HS-27A (cell line): ENCODE results near the gene FMOD.
"Not testable (repeated sequence)": the region's sequence is repeated elsewhere in the genome, so short reads cannot be mapped to it uniquely, and the experiment has no call there.

Experiments used
- DNase-seq: peaks from one replicate; pipeline ENCODE4 v3.0.0-alpha.2; 2012; ENCODE audit warnings: low read depth, missing footprints

FMOD gene

DNA sequence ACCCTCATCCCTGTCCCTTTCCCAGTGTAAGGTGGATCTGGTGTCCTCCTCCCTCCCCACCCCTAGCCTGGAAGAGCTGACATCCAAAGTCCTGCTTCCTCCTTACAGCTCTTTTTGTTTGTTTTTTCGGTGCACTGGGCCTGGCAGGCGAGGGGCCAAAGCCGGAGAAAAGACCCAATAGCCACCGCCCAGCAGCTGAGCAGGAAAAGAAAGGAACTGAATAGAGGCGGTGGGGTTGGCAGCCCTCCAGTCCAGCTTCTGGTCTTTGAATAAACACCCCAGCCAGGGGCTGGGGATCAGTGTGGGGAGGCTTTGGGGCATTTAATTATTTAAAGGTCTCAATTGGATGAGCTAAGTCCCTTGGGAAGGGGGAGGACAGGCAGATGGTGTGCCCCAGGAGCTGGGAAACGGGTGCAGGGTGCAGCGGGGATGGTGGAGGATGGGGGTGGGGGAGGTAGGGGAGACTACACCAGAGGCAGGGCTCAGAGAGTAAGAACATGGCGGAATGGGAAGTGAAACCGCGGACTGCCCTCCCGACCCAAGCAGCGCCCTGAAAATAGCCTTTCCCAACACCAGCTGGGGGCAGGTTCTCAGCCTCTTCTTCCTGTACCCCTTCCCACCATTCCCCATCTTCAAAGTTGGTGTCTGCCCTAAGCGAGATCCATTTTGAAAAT, 25.4 kb downstream of the FMOD start:
- no peak for DNase-seq

DNA sequence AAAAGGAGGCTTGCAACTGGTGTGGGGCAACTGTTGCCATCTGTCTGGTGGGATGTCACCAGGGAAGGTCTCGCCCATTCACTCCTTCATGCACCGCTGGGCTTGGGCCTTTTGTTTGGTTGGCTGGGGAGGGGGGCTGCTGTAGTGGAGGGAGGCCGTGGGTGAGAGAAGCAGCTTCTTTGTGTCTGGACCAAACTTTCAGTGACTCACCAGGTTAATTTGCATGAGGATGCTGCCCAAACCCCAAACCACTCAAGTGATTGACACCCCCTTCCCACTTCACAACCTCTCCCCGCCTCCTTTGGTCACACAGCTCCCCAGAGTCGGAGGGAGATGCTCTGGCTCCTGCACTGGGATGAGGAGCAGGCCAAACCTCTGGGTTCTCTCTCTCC, 25.9 kb downstream of the FMOD start:
- DNase-seq = no peak

- DNase-seq = no peak
Observed at GRCh38 chr1:203324105-203325025, 26.6 kb downstream of the FMOD start.

DNA sequence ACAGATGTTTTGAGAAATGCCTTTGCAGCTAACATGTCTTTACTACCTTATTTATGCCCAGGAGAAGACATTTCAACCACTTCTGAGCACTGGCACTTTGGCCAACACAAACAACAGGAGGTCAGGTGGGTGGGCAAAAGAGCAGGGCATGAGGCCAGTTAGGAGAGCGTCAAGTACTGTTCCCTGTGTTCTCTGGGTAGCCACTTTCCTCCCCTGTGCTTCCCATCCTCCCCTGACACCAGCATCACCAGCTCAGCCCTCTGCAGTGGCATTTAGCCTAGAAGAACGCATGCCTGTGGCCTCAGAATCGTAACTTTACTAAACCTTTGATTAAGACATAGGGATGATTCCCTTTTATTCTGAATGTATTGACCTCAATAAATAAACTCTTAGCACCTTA, 27.3 kb downstream of the FMOD start:
- DNase-seq = no peak

DNA sequence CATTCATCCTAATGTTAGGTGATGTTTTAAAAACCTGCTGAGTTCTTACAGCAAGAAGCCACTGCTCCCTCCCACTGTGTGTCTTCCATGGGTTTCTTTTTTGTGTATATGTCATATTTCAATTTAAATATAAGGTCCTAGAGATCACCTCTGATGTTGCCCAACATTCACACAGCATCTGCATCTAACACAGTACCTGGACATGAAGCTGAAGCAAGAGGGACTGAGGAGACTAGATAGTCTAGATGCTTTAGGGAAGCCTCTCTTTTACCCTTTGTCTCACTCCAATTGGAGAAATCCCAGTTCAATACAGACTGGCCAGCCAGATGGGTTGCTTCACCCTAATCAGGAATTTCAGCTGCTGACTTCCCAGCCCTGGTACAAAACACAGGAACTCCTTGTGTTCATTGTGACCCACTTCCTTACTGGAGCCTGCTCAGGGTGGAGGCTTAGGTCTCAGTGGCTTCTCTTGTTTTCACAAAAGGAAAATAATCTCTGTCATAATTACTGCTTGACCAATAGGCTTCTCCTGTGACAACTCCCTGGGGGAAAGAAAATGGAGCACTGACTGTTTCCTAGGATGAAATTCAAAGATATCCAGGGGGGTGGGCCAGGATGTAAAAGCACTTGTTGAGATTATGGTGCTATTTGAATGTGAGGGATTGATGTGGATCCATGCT, 28.3 kb downstream of the FMOD start:
- DNase-seq = no peak

DNA sequence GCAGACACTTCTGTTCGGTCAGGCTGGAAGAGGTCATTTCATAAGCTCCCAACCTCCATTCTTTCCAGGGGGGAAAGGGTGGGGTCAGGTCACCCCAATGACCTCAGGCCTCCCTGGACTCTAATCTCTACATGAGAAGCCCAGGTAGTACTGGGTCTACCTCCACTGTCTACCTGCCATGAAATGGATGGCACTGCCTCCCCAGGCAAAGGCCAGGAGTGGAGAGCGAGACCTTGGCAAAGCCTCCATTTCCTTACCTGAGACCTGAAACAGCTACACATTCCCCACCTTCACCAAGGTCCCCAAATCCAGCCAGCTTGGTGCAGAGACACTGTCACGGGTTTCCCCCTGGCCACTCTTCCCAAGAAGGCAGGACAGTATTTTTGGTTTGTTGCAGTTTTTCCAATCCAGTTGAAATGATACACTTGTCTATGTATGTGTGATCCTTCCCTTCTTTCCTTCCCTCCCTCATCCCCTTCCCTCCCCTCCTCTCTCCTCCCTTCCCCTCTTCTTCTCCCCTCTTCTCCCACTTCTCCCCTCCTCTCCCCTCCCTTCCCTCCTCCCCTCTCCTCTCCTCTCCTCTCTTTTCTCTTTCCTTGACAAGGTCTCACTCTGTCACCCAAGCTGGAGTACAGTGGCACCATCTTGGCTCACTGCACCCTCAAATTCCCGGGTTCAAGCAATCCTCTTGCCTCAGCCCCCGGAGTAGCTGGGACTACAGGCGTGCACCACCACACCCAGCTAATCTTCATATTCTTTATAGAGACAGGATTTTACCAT, 29.5 kb downstream of the FMOD start:
- DNase-seq = no peak

GRCh38 chr1:203320591-203321272, 30.2 kb downstream of the FMOD start:
- no peak for DNase-seq

GRCh38 chr1:203318229-203318517, 32.7 kb downstream of the FMOD start:
- no peak for DNase-seq

GRCh38 chr1:203317429-203318228, 33.3 kb downstream of the FMOD start:
- no peak for DNase-seq

DNA sequence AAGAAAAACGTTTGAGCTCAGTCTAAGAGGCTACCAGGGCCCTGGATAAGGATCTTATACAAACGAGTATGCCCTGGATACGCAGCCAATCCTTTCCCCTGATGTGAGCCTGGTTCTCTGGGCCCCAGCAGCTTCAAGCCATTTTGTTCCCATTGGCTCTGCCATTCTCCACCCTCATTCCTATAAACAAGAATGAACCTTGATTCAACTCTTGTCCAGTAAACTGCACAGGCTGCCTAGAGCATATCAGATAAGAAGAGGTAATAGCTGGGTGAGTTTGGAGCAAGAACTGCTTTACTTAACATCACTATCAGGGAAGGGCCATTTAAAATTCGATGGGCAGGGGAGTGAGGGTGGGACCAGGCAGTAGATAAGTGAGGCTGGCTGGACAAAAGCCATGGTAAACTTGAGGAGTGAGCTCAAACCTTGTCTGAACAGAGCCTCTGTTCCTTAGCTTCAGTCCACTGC, 34.3 kb downstream of the FMOD start:
- DNase-seq = no peak

- not testable (repeated sequence) for DNase-seq
Observed at GRCh38 chr1:203314025-203314759, 36.7 kb downstream of the FMOD start.

DNA sequence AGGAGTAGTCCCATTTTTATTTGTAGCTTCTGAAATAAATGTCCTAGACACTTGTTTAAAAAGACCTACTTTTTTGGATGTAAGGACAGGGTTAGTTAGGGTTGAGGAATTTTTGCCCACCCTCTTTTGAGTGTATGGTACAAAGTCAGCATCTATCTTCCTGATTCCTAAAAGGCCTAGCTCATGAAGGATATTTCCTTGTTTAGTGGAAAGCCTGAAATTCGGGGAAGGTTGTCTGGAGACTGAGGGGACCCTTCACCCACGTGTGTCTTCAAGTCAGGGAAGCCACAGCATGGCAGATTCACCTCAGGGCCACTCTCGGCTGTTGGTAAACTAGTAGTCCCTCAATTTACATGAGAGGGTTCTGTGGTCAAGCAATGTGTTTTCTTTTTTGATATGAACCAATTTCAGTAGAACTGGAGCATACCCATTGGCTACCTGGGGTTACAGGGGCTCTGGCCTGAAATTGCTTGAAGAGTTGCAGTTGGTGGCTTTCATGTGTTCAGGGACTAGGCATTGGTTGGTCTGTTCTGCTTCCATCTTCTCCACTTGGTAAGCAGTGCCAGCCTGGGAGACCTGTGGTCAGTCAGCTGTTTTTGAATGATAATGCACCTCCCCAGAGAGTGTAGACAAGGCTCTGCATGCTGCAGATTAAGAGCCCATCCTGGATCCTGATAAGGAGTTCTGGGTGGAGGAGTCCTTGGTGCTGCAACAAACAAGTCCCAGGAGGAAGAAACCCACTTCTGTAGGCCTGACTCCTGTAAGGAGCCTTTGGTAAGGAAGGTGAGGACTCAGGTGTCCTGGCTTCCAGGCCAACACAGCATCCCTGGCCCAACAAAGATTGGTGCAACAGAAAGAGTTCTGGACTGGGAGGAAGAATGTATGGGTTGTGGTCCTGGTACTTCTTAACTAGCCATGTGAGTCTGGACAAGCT, 39.3 kb downstream of the FMOD start:
- no peak for DNase-seq

DNA sequence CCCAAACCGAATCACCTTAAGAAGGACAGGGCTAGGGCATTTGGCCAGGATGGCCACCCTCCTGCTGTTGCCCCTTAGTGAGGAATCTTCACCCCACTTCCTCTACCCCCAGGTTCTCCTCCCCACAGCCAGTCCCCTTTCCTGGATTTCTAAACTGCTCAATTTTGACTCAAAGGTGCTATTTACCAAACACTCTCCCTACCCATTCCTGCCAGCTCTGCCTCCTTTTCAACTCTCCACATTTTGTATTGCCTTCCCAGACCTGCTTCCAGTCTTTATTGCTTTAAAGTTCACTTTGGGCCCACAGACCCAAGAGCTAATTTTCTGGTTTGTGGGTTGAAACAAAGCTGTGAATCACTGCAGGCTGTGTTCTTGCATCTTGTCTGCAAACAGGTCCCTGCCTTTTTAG, 42.0 kb downstream of the FMOD start:
- DNase-seq = no peak

GRCh38 chr1:203308328-203308922, 42.5 kb downstream of the FMOD start:
- no peak for DNase-seq

GRCh38 chr1:203307641-203308126, 43.2 kb downstream of the FMOD start:
- DNase-seq = no peak

DNA sequence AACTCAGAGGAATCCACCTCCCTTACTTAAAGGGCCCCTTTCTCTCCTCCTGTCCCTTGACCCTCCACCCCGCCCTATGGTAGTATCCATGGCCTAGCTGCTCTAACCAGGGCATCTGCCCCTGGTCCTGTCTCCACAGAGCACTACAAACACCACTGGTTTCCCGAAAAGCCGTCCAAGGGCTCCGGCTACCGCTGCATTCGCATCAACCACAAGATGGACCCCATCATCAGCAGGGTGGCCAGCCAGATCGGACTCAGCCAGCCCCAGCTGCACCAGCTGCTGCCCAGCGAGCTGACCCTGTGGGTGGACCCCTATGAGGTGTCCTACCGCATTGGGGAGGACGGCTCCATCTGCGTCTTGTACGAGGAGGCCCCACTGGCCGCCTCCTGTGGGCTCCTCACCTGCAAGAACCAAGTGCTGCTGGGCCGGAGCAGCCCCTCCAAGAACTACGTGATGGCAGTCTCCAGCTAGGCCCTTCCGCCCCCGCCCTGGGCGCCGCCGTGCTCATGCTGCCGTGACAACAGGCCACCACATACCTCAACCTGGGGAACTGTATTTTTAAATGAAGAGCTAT, 43.9 kb downstream of the FMOD start:
- DNase-seq = no peak

GRCh38 chr1:203306089-203306964, 44.6 kb downstream of the FMOD start:
- DNase-seq = peak; percentile 70
